Fibroblast of skin of scalp (primary cell): Measurements from ENCODE around the gene STK24.

Source experiments
- DNase-seq: peaks from one replicate; pipeline ENCODE4 v3.0.0-alpha.2; 2013

Gene STK24

GRCh38 chr13:98449273-98449672, 127.6 kb downstream of the STK24 start:
- no peak for DNase-seq

GRCh38 chr13:98448642-98448928, 128.3 kb downstream of the STK24 start:
- no peak for DNase-seq

DNA sequence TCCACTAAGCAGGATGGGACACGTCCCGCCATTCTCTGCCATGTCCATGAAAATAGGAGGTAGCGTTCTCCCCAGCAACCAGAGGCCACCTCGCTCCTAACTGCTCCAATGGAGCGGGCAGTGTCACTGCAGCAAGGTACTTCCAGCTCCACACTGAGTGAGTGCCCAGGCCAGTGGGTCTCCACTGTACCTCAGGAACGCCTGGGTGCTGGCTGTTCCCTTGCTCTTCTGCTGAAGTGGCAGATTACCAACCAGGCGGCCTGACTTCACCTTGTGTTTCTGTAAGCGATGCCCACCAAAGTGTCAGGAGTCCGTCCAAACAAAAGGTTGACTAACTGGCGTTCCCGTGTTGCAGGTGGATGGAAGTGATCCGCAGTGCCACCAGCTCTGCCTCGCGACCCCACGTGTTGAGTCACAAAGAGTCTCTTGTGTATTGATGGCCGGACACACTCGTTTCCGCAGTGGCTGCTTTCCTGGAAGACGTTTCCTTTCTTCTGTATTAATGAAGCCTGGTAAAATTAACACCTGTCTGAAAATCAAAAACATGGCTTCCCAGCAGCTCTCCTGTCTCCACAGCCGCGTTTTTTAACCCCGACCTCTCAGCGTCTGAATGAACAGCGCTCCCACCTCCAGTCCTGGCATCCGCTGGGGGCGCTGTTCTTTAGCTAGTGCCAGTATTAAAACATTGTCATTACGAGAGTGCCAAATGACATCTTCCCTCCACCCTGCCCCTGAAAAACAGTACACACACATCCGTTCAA, 128.8 kb downstream of the STK24 start:
- peak; percentile 34 for DNase-seq

DNA sequence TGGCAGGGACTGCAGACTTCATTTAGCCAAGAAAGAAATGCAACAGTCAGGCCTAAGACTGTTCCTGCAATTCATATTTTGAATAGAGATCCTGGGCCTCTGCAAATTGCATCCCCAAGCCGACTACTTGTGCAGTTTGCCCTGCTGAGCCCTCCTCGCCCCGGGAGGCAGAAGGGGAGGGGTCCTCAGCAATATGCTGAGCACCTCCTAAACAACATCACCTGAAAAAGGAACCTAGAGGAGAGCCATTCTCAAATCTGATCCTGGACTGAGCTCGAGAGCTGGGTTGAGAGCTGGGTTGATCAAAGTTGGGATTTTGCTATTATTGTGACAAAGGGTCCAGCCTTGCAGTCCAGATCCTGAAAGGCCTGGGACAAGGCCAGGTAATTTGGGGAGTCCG, 129.8 kb downstream of the STK24 start:
- DNase-seq: no peak

DNA sequence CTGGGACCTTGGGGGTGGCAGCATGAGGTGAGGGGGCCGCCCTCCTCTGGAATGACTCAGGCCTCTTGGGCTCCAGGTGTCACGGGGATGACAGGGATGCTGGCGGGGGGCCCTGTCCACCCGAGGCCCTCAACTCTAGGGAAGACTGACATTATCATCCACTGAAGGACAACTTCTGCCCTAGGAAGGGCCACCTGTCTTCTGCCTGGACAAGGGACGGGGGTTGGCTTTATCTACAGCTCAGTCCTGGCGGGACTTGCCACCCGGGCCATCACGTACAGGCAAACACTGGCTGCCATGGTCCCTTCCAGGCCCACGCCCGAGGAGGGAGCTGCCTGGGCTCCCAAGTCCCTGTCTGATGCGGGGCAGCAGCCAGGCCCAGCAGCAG, 130.7 kb downstream of the STK24 start:
- DNase-seq: no peak

DNA sequence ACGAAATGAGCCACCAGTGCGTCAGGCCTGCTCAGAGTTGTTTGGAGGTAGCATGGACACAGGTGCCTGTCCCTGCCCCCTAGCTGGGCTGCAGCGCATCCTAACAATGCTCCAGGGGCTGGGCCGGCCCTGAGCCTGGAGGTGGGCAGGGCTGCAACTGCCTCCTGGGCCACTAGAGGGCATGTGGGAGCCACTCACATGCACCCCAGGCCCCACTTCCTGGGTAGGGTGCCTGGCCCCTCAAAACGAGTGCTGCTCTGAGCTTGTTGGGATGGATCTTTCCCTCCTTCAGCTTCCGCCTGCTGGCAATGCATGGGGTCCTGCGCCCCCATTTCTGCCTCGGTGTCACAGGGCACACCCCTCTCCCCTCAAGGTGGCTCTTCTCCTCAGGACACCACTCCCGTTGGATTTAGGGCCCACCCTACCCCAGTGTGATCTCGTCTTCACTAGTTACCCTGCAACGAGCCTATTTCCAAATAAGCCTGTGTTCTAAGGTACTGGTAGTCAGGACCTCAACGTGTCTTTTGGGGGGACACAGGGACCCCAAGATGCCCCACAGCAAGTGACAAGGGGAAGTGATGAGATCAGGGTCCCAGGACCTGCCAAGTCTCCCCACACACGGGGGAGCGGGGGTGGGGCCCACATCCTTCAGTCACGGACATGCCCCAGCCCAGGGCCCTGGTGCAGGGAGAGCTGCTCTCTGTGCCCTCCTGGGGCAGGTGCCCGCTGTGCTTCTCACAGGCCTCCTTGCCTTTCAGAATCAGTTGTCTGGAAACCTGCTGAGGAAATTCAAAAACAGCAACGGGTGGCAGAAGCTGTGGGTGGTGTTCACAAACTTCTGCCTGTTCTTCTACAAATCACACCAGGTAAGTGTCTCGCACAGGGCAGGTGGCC, 131.3 kb downstream of the STK24 start:
- peak; percentile 51 for DNase-seq

- no peak for DNase-seq
These were observed 132.5 kb downstream of the STK24 start for GRCh38 chr13:98444381-98444780.

DNA sequence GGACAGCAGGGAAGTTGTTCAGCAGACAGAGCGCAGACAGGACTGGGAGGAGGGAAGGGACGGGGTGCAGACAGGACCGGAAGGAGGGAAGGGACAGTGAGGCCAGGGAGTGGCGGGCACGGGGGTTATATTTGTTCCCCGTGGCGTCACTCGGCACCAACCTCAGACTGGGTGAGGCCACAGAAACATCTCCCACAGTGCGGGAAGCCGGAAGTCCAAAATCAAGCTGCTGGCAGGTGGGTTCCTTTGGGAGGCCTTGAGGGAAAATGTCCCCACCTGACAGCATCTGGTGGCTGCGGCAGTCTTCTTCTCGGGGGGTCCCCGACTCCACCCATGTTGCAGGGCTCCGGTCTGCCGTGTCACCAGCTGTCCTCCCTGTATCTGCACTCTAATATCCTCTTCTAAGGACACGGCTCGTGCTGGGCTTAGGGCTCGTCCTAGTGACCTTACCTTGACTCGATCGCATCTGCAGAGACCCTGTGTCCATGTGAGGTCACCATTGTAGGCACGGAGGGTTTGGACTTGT, 133.0 kb downstream of the STK24 start:
- DNase-seq: no peak

DNA sequence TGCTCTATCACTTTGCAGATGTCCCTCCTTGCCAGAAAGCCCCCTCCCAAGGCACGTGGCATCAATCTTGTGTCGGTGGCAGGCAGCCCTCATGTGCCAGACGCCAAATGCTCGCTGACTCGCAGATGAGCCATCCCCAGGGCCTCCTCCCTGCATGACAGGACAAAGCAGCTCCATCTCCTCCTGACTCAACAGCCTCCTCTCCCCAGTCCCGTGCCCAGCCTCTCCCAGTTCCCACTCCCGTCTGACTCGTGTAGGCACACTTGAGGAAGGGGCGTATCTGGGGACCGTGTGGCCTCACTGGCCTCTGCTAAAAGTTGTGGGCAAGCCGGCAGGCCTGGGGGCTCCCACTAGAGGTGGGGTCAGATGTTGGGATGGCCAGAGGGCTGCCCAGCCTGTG, 133.6 kb downstream of the STK24 start:
- peak; percentile 89 for DNase-seq

- no peak for DNase-seq
These were observed 134.3 kb downstream of the STK24 start for GRCh38 chr13:98442391-98443230.

- no peak for DNase-seq
These were observed 135.7 kb downstream of the STK24 start for GRCh38 chr13:98441056-98441676.

GRCh38 chr13:98440390-98441055, 136.4 kb downstream of the STK24 start:
- DNase-seq: no peak

DNA sequence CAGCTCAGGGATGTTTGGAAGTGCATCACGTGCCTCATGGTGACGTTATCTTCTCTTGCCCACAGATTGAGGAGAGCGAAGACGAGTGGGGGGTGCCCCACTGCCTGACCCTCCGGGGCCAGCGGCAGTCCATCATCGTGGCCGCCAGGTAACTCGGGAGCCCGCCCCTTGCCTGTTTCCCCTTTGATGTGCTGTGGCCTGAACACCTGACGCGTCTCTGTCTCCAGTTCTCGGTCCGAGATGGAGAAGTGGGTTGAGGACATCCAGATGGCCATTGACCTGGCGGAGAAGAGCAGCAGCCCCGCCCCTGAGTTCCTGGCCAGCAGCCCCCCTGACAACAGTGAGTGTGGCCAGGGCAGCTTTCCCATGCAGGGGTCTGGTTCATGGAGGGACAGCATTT, 137.0 kb downstream of the STK24 start:
- DNase-seq: no peak

DNA sequence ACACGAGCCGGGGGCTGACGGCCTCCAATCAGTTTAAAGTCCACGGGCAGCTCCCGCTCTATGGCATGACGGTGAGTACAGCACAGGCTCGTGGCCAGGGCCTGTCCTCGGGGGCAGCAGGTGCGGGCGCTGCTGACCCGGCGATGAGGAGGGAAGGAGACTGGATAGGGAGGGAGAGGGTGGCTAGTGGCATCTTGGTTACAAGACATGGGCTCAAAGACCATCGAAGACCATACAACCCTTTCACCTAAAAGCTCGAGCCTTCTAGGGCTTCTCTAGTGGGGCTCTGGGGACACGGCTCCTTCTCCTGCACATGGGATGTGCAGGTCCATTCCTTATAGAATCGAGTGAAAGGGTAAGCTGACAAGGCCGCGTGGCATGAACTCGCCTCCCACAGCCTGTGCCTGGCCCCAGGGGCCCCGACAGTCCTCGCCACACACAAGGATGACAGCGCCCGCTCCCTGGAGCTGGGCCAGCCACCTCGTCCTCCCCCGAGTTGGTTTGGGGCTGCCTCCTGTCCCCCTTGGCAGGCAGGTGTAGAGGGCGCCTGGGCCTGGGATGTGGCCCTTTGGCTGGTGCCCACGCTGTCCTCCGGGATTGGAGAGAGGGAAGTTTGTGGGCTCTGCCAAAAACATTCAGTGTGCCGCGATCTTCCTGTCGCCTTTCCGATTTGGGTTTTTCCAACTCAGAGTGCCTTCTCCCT, 137.6 kb downstream of the STK24 start:
- no peak for DNase-seq

GRCh38 chr13:98438246-98439125, 138.4 kb downstream of the STK24 start:
- no peak for DNase-seq

DNA sequence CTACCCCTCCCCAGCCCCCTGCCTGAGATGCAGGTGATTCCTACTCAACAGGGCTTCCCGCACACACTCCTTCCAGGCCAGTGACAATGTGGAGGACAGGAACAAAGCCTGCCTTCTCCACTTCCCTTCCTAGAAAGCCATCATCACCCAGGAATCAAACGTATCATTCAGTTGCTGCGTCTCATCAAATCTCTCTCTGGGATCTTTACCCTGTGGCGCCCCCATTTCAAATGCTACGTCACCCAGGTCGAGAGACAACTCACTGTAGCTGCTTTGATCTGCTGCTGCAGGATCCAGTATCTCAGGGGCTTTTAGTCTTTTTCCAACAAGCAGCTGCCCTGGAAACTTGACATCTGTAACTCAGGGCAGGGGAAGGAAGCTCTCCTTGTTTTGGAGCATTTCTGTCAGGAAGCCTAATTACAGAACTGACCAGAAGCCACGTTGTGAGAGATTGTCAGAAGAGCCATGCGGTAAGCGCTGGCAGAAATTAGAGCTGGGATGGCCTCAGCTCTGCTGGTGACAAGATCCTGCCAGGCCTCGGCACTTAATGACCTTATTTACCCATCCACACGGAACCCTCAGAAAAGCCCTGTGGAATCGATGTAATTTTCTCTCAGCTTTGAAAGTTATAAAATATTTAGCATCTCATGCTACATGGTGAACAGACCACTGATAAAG, 140.5 kb downstream of the STK24 start:
- DNase-seq: no peak

DNA sequence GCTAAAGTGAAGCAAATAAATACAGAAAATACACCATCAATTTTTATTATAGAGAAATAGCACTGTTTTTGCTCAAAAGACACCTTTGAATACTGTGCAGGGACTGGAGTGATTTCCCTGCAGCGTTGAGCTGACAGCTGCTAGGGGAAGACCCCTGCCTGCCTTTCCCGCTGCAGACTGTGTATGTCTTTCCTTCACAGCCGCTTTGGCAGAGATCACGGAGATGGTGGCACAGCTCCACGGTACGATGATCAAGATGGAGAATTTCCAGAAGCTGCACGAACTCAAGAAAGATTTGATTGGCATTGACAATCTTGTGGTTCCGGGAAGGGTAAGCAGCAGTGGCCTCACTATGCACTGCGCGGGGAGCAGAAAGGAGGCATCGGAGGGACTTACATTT, 141.5 kb downstream of the STK24 start:
- no peak for DNase-seq

DNA sequence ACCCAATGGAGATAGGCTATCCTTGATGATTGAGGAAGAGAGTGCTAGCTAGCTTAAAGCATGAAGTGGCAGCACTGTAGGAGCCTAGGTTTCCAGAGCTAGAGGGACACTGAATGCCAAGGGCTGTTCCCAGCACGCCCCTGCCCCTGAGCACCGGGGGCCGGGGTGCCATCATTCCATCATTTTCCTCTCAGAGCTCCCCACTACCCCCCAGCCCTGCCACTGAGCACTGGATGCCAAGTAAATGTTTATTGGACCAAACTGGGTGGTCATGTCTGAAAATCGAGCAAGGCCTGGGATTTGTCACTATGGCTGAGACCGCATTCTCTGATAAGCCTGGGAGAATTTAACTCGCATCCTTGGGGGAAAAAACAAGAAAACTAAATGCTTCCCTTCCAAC, 142.8 kb downstream of the STK24 start:
- no peak for DNase-seq

DNA sequence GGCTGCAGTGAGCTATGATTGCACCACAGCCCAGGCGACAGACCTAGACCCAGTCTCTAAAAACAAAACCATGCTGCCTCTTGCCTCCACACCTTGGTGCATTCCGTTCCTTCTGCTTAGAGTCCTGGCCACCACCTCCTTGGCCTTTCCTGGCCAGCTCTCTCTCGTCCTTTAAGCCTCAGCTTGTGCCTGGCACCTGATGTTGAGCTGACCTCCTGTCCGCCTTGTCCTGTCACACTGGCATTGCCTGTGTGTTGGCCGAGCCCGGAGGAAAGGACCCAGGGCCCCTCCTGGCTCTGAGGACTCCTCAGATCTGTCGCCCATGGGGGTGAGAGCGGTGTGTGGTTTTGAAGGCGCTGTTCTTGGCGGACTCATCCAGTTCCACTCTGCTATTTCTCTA, 143.3 kb downstream of the STK24 start:
- no peak for DNase-seq

GRCh38 chr13:98432638-98433037, 144.3 kb downstream of the STK24 start:
- no peak for DNase-seq
